NCI-H2196 (cell line): ENCODE measurements around the gene NOS1.
"Not testable (repeated sequence)": the region's sequence is repeated elsewhere in the genome, so short reads cannot be mapped to it uniquely, and the experiment has no call there.

Experiments used
- DNase-seq: peaks from one replicate; lab custom pipeline; 2025; ENCODE audit not compliant: unreplicated experiment; lab: John Stamatoyannopoulos, UW

NOS1 gene

DNA sequence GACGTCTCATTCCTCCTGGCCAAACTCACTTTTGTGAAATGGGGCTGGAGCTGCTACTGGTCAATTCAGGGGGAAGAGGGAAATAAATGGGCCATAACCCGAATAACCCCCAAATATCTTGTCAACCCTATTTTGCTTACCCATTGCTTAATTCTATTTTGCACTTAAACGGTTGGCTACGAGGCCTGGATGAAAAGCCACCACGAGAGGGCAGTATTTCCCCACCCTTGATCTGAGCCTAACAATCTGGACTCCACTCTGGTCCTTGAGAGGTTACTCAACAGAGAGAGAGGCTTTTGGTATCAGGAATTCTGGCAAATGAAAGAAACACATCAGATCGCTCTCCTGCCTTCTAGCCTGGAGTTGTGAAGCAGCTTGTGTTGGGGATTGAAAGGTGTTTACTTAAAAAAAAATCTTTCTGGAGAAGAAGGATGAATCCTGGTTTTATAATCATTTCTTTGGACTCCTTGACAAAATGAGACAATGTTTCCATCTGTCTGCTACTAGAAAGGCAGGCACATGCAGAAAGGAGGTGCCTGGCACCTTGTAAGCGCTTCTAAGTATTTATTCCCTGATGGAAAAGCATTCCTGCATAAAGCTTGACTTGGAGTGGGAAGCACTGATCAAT, 148.7 kb downstream of the NOS1 start:
- peak; percentile 80 for DNase-seq

DNA sequence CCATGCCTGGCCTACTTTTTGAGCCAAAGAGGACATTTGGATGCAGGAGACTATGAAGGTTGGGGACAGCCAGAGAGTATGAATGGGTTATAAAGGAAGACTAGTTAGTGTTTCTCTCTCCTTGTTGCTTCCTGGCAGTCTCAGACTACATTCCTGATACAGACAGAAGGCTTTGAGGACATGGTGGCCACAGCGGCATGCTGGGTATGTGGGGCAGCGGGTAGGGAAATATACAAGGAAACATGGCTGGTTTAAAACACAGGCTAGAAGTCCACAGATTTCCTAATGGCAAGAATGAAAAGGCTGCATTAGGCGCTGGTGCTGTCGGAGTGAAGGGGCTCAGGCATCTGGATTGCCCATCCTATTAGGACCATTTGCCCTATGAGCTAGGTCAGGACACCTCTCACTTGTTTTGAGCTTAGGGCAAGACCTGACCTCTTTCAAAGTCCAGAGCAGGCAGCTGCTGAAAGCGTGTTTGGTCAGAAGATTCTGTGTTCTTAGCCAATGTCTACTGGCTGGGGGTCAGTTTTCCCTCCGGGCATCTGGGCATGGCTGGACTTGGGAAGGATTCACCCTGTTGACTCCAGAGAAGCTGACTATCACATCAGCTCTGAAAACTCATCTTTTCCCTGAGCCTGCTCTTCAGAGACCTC, 151.0 kb downstream of the NOS1 start:
- DNase-seq: no peak

DNA sequence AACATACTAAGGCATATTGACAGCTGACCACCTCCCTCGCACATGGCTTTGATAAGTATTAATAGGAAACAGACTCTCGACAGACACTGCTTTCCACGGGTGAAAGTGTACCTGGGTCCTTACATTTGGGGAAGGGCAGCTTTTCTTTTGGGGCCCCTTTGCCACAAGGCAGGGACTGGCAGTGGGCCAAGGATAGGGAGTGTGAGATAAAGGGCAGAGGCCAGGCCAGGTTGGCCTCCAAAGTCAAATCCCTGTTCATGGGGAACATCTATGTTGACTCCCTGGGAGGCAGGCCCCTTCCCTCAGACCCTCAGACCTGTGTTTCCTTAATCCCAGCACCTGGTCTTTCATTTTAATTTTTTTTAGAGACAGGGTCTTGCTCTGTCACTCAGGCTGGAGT, 151.8 kb downstream of the NOS1 start:
- DNase-seq: no peak

DNA sequence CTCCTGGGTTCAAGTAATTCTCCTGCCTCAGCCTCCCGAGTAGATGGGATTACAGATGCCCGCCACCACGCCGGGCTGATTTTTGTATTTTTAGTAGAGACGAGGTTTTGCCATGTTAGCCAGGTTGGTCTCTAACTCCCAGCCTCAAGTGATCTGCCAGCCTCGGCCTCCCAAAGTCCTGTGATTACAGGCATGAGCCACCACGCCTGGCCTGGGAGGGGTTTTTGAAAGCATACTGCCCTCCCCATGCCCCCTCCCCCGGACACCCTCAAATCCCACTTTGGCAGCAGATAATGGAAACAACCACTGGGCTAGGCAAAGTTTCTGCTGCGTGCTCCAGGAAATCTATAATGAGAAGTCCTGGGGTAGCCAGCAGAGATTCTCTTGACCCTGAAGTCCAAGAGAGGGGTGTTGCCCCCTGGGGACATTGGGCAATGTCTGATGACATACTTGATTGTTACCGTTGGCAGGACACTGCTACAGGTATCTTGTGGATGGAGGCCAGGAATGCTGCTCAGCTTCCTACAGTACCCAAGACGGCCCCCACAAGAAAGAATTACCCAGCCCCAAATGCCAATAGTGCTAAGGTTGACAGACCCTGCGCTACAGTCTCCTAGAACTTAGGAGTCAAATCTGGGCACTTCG, 152.5 kb downstream of the NOS1 start:
- no peak for DNase-seq

DNA sequence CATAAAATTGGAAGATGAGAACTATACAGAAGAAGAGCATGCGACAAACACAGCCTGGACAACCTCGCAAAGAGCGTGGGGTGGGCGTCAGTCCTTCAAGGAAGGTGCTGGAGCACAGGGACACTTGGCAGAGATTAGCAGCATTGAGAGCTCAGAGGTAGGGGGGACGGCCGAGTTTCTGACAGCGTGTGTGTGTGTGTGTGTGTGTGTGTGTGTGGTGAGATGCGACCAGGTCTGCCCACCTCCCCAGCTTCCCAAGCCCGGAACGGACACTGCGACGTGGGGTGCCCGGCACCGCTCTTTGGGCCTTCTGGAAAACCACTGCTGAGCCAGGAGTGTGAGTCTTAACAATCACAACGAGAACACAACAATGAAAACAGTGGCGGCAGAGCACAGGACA, 153.2 kb downstream of the NOS1 start:
- no peak for DNase-seq

DNA sequence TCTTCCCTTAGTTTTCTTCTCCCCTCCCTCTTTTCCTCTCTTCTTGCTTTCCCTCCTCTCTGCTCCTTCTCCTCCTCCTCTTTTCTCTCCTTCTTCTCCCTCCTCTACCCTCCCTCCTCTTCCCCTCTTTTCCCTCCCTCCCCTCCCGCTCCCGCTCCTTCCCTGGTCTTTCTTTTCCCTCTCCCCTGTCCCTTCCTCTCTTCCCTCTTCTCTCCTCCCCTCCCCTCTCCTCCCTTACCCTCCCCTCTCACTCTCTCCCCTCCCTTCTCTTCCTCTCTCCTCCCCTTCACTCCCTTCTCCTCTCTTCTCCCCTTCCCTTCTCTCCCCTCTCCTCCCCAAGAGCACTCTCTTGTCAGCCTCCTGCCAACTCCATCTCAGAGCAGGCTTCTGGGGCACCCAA, 153.8 kb downstream of the NOS1 start:
- DNase-seq: no peak

DNA sequence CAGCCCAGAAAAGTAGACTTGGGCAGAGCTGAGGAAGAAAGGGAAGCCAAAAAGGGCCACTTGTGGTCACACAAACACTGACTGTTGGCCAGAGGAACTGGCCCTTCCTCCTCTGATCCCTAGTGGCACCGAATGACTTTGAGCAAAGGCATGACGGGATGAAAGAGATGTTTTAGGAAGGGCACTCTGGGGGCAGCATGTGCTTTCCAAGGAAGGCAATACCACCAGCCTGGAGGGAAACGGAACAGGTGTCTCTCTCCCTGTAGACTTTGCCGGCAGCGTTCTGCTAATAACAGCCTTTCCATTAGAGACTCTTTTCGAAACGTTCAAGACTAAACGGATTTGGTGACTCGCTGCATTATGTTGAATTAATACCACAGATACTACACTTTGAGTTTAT, 158.9 kb downstream of the NOS1 start:
- no peak for DNase-seq

DNA sequence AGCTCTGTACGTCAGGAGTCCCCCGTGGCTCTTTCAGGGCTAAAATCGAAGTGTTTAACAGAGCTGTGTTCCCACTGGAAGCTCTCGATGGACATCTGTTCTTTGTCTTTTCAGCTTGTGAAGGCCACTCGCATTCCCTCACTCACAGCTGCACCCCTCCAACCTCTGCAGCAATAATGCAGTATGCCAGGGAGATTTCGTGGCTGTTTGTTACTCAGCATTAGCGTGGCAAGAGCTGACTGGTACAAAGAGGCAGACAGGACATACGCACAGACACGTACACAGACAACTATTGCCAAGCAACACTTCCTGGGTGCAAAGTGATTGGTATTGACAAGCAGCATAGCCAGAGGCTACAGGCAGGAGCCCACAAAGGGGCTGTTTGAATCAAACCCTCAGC, 159.4 kb downstream of the NOS1 start:
- DNase-seq: no peak

DNA sequence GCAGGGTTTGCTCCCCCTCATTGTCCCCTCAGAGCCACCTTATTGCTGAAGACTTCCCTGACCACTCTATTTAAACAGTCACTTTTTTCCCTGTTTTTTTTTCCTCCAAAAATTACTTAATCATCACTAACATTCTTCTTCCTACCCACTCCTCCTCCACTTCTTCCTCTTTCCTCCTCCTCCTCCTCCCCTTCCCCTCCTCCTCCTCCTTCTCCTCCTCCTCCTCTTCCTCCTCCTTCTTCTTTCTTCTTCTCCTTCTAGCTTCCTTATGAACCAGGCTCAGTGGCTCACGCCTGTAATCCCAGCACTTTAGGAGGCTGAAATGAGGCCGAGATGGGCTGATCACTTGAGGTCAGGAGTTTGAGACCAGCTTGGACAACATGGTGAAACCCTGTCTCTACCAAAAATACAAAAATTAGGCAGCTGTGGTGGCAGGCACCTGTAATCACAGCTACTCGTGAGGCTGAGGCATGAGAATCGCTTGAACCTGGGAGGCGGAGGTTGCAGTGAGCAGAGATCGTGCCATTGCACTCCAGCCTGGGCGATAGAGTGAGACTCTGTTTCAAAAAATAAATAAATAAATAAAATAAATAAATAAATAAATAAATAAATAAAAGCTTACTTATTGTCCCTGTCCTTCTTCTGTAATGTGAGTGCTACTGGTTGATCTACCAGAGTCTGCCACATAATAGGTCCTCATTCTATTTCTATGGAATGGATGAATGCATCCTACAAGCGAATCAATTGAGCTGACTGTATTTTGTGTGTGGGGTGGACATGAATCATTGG, 161.3 kb downstream of the NOS1 start:
- DNase-seq: not testable (repeated sequence)

DNA sequence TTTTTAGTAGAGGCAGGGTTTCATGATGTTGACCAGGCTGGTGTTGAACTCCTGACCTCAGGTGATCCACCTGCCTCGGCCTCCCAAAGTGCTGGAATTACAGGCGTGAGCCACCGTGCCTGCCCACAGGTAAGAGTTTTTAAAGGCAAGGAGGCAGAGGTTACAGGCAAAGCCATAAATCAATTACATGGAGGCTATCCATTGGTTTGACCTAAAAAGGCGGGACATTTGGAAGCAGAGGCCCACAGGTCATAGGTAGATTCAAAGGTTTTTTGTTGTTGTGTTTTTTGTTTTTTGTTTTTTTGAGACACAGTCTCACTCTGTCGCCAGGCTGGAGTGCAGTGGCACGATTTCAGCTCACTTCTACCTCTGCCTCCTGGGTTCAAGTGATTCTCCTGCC, 165.1 kb downstream of the NOS1 start:
- not testable (repeated sequence) for DNase-seq

DNA sequence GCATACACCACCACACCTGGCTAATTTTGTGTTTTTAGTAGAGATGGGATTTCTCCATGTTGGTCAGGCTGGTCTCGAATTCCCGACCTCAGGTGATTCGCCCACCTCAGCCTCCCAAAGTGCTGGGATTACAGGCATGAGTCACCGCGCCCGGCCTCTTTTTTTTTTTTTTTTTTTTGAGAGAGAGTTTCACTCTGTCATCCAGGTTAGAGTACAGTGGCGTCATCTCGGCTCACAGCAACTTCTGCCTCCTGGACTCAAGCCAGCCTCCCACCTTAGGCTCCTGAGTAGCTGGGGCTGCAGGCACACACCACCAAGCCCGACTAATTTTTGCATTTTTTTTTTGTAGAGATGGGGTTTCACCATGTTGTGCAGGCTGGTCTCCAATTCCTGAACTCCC, 166.4 kb downstream of the NOS1 start:
- DNase-seq: not testable (repeated sequence)

DNA sequence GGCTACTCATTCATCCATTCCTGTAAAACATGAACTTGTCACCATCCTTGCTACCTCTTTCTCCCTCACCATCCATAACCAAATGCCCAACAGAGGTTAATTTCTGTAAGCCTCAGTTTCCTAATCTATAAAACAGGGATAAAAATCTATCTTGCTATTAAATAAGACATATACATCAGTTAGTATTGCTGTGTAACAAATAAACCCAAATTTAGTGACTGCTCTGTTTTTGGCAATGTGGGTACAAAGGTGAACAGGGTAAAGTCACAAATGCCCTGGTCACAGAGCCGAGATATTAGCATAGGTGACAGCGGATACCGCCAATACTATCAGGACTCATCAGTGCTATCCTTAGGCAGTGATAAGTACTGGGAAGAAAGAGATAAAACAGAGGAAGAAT, 167.5 kb downstream of the NOS1 start:
- DNase-seq: no peak

DNA sequence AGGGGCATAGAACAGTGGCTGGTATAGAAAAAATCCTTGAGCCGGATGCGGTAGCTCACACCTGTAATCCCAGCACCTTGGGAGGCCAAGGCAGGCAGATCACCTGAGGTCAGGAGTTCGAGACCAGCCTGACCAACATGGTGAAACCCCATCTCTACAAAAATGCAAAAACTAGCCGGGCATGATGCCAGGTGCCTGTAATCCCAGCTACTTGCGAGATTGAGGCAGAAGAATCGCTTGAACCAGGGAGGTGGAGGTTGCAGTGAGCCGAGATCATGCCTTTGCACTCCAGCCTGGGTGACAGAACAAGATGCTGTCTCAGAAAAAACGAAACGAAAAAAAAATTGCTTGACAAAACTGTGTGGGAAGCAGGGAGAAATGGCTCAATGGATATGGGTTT, 168.8 kb downstream of the NOS1 start:
- not testable (repeated sequence) for DNase-seq

DNA sequence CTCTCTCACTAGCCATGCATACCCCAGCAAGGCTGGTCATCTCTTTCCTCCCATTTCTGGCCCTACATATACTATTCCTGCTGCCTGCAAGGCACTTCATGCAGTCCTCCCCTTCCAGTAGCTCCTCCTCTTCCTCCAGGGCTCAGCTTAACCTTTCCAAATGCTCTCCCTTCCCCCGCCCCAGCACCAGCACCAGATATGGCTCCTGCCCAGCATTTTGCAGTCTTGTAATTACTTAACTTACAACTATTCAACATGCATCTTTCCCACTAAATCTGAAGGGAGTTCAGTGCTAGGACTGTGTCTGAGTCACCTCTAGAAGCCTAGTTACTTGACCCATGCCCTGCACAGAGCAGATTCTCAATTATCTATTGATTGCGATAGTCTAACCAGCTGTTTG, 169.4 kb downstream of the NOS1 start:
- DNase-seq: peak; percentile 20

DNA sequence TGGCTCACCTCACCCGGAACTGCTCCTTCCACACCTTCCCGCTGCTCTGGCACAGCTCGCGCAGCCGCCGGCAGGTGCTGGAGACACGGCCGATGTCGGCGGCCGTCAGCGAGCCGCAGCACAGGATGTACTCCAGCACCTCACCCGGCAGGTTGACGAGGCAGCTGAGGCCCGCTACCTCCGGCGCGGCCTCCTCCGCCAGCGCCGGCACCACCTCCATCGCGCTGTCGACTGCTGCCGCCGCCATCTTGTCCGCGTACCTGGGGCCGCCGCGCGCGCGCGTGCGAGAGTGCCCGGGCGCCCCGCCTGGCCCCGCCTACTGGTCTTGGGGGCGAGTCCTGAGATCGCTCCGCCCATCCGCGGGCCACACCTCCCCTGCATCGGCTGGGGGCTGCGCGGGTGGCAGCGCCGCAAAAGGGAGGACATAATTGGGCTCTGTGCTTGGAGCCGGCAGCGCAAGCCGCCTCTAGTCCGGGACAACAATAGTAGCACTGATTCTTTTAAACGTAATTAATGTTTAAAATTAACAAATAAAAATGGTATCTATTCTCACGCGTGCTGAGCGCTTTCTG, 171.1 kb downstream of the NOS1 start, which contains the start of gene FBXO21:
TSS of gene FBXO21 (minus strand) at position 261 of the 572 bp plus-strand sequence. CDS start at position 247, 14 bp downstream.
- DNase-seq: peak; percentile 91

DNA sequence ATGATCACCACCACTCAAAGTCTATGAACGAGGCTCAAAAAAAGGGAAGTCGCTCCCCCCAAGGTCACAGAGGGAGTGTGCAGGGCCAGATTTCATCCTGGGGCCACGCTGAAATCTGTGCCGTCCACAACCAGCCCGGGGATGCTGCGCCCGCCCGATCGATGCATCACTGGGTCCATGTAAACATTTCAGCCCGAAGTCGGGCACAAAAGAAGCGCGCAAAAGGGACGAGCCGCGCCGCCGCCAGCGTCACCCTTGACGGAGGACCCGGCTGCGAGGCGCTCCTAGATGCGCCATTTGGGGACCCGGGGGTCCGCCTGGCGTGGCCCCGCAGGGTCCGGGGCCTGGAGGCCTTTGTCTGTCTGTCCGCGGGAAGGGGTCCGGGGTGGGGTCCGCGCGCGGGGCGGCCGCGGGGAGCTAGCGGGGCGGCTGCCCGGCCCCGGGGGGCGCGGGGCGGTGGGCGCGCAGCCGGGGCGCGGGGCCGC, 171.7 kb downstream of the NOS1 start:
- DNase-seq: peak; percentile 13

DNA sequence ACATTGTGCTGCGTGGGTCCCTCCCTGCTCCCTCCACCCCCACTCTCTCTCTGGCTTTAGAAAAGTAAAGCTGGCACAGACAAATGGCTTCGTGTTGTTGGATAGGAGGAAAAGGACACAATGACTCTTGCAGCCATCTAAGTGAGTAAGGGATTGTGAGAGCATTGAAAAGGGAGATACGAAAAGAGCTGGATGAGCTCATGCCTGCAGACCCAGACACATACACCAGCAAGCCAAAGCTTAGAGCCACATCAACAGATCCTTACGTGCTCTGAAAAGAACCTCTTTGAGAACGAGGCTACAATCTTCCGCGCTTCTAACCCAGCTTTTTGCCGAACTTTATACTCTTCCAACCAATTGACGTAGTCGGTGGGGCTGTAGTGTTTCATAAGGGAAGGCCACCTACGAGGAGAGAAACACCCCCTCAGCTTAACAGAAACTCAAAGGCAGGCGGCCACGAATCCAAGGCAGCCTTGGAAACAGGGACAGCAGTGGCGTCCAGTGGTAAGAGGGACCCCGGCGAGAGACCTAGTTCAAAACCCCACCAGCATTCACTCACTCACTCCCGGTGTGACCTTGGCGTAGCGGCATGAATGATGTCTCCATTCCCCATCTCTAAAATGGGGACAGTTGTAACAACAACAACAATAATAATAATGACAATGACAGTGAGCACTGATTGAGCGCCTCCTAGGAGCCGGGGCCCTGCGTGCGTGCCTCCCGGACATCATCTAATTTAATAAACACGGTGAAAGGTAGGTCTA, 172.3 kb downstream of the NOS1 start:
- DNase-seq: no peak

DNA sequence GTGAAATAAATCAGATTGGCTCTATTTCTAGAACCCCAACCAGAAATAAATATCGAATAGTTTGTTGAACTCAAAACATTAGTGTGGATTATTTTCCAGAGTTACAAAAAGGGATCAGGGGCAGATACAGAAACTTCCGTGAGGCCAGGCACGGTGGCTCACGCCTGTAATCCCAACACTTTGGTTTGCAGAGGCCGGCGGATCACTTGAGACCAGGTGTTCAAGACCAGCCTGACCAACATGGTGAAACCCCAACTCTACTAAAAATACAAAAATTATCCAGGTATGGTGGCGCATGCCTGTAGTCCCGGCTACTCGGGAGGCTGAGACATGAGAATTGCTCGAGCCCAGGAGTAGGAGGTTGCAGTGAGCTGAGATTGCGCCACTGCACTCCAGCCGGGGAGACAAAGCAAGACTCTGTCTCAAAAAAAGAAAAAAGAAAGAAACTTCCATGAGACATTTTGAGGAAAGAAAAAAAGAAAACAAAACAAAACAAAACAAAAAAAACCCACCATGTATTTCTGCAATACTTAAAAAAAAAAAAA, 173.2 kb downstream of the NOS1 start:
- DNase-seq: no peak

DNA sequence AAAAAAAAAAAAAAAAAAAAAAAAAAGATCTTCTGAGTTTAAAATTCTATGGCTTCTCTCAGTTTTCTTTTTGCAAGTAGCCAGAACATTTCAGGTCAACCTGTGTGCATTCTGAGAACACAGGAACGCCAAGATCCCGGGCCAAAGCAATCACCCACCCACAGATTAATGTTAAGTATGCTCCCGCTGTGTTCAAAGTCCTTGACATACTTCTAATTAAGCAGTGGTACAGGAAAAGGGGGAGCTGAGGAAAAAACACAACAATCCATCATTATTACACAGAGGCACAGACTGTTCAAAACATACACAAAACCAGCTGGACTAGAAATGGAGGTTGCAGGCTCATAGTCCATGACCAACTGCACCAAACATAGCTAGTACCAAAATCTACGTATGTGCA, 174.0 kb downstream of the NOS1 start:
- DNase-seq: no peak

DNA sequence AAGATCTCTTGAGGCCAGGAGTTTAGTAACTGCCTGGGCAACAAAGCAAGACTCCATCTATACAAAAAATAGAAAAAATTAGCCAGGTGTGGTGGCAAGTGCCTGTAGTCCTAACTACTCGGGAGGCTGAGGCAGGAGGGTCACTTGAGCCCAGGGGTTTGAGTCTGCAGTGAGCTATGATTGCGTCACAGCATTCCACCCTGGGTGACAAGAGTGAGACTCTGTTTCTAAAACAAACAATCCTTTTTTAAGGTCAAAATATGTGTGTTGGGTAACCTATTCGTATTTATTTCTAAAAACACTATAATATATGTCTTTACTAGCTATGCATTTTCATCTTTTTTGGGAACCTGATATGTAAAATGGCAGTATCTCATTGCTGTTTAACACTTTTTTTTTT, 178.6 kb downstream of the NOS1 start:
- DNase-seq: no peak
